ENCODE data around the gene PTPRN2. TPM values are rescaled to one million over a fixed set of nuclear protein-coding genes. Genes with fewer than 3 reads are reported as not detected.

The PTPRN2 gene
- total RNA-seq, 1 donor: 0.09 TPM

GRCh38 chr7:158529181-158530096 is 58.2 kb downstream of the PTPRN2 start:
- DNase-seq (ENCODE audit: low read depth): no peak
- no peak overlapping the region for H3K4me3 ChIP-seq (ENCODE audit: low read depth, low read length)
- TF ChIP-seq CTCF (IDR thresholded peaks at IDR 0.05; ENCODE audit: insufficient read depth, low read length): no peak

GRCh38 chr7:158527915-158528502 is 59.6 kb downstream of the PTPRN2 start:
- no peak overlapping the region for H3K4me3 ChIP-seq (ENCODE audit: low read depth, low read length)
- TF ChIP-seq CTCF (IDR thresholded peaks at IDR 0.05; ENCODE audit: insufficient read depth, low read length): no peak
- no peak for DNase-seq (ENCODE audit: low read depth)

- H3K4me3 ChIP-seq (ENCODE audit: low read depth, low read length): no peak overlapping the region
- TF ChIP-seq CTCF (IDR thresholded peaks at IDR 0.05; ENCODE audit: insufficient read depth, low read length): no peak
- no peak for DNase-seq (ENCODE audit: low read depth)
Measured at GRCh38 chr7:158527495-158527894, 60.1 kb downstream of the PTPRN2 start.

- H3K4me3 ChIP-seq (ENCODE audit: low read depth, low read length): no peak overlapping the region
- TF ChIP-seq CTCF (IDR thresholded peaks at IDR 0.05; ENCODE audit: insufficient read depth, low read length): no peak
- no peak for DNase-seq (ENCODE audit: low read depth)
Measured at GRCh38 chr7:158527038-158527437, 60.6 kb downstream of the PTPRN2 start.

GRCh38 chr7:158526531-158526930 is 61.1 kb downstream of the PTPRN2 start:
- no peak for DNase-seq (ENCODE audit: low read depth)
- no peak overlapping the region for H3K4me3 ChIP-seq (ENCODE audit: low read depth, low read length)
- no peak for TF ChIP-seq CTCF (IDR thresholded peaks at IDR 0.05; ENCODE audit: insufficient read depth, low read length)

GRCh38 chr7:158525648-158526484 is 61.8 kb downstream of the PTPRN2 start:
- no peak for TF ChIP-seq CTCF (IDR thresholded peaks at IDR 0.05; ENCODE audit: insufficient read depth, low read length)
- no peak for DNase-seq (ENCODE audit: low read depth)
- no peak overlapping the region for H3K4me3 ChIP-seq (ENCODE audit: low read depth, low read length)

Measured in fibroblast of the aortic adventitia (primary cell).